Uterus (tissue), 2 donors: ENCODE results near the gene CPA3.

ENCODE experiments used
- CTCF ChIP-seq, 4 experiments: fragments of 200-600 bp in 2 of 4; fragments of 450-650 bp in 2 of 4; sonication (generic) in 2 of 4; IDR thresholded peaks; one replicate each; pipeline ENCODE4 v1.5.1; 2016 to 2019; ENCODE audit warnings: antibody characterized with exemption in 4 of 4, mild to moderate bottlenecking in 2 of 4, moderate library complexity in 1 of 4
- POLR2A ChIP-seq, 2 donors: fragments of 450-650 bp; IDR thresholded peaks; one replicate each; pipeline ENCODE4 v1.6.1; 2016; ENCODE audit warnings: antibody characterized with exemption in 2 of 2, mild to moderate bottlenecking in 1 of 2, moderate library complexity in 1 of 2

GRCh38 chr3:148938936-148939335, 73.8 kb downstream of the CPA3 start:
- no peak for TF ChIP-seq CTCF (IDR thresholded peaks at IDR 0.05)
- no peak for TF ChIP-seq POLR2A (IDR thresholded peaks at IDR 0.05)
